Measurements from ENCODE around the gene STX8.

STX8 gene

GRCh38 chr17:9203771-9204425, 371.7 kb downstream of the STX8 start:
- DNase-seq = no peak

DNA sequence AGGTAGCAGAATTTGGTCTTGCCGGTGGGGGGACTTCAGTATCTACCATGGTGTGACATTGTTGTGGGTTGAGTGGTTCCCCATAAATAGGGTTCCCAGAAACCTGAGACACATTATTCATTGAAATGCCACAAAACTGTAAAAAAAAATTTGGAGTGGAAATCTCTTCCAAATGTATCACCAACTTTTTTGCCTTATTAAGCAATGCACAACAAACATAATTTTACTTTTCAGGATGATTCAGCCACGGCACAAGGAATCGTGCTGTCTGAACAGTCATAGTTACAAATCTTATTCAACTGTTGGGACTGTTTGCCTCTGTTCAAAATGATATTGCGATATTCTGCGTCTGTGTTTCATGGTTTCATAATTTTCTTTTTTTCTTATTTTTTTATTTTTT, 373.1 kb downstream of the STX8 start:
- DNase-seq = no peak

- no peak for DNase-seq
These were observed 374.8 kb downstream of the STX8 start for GRCh38 chr17:9200699-9201359.
